Measurements from ENCODE around the gene ZNF791.

- no peak for TF ChIP-seq CTCF (IDR thresholded peaks at IDR 0.05)
- TF ChIP-seq POLR2AphosphoS5 (IDR thresholded peaks at IDR 0.05): no peak
Observed at GRCh38 chr19:12675940-12676339, 65.2 kb downstream of the ZNF791 start.
